ENCODE data around the gene SGO2.

SGO2 gene

DNA sequence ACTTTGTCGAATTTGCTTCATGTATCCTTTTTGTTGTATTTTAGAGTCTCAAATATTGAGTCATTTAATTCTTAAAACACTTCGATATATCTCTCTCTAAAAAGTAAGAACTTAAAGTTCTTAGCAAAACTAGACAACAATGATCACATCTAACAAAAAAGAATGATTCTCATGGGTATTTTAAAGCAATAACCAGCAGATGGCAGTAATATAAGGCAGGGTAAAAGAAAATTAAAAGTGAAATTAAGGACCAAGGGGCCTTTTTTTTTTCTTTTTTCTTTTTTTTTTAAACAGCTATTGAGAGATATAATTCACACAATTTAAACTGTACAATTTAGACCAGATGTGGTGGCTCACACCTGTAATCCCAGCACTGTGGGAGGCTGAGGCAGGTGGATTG lies 50.0 kb downstream of the SGO2 start:
- H3K27ac ChIP-seq (ENCODE audit: insufficient read depth, low read length, poor library complexity, severe bottlenecking) = no peak overlapping the region
- DNase-seq = no peak
- H3K4me1 ChIP-seq (ENCODE audit: control insufficient read depth, insufficient read depth, low read length, poor library complexity, severe bottlenecking) = no peaks in the 10 kb centered on the region
- no peaks in the 10 kb centered on the region for H3K27me3 ChIP-seq (replicated peaks; ENCODE audit: control insufficient read depth, insufficient read depth, low read length, poor library complexity, severe bottlenecking)
- no peak overlapping the region for H3K4me3 ChIP-seq (ENCODE audit: insufficient read depth, low read depth, low read length, poor library complexity, severe bottlenecking)
- H3K36me3 ChIP-seq (ENCODE audit: control insufficient read depth, insufficient read depth, low read length) = no peaks in the 10 kb centered on the region
- H3K9me3 ChIP-seq (ENCODE audit: control insufficient read depth, low read length) = no peaks in the 10 kb centered on the region

DNA sequence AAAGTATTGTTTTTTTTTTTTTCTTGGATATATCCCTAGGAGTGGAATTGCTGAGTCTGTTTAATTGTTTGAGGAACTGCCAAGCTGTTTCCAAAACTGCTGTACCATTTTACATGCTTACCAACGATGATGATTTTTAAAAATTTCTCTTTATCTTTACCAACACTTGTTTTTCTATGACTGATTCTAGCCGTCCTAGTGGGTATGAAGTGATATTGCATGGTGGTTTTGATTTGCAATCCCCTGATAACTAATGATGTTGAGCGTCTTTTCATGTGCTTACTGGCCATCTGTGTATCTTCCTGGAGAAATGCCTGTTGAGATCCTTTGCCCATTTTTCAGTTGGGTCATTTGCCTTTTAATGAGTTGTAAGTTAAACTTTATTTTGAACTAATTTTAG lies 51.0 kb downstream of the SGO2 start:
- Histone ChIP-seq H3K36me3 (ENCODE audit: control insufficient read depth, insufficient read depth, low read length) (no peaks in the 10 kb centered on the region), H3K27ac (ENCODE audit: insufficient read depth, low read length, poor library complexity, severe bottlenecking) (no peak overlapping the region), H3K4me1 (ENCODE audit: control insufficient read depth, insufficient read depth, low read length, poor library complexity, severe bottlenecking) (no peaks in the 10 kb centered on the region), H3K27me3 (replicated peaks; ENCODE audit: control insufficient read depth, insufficient read depth, low read length, poor library complexity, severe bottlenecking) (no peaks in the 10 kb centered on the region), H3K4me3 (ENCODE audit: insufficient read depth, low read depth, low read length, poor library complexity, severe bottlenecking) (no peak overlapping the region), H3K9me3 (ENCODE audit: control insufficient read depth, low read length) (no peaks in the 10 kb centered on the region)
- DNase-seq = no peak

DNA sequence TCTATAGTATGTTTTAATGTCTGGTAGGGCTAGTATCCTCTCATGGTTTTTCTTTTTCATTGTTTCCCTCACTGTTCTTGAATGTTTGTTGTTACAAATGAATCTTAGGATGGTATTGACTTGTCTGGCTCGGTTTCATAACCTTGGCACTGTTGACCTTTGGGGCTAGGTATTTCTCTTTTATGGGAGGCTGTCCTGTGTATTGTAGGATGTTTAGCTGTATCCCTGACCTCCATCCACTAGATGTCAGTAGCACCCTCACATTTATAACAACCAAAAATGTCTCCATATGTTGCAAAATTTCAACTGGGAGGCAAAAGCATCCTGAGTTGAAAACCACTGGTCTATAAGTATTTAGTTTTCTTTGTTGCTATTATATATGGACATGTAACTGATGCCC lies 52.8 kb downstream of the SGO2 start:
- no peak for DNase-seq
- Histone ChIP-seq H3K27me3 (replicated peaks; ENCODE audit: control insufficient read depth, insufficient read depth, low read length, poor library complexity, severe bottlenecking) (no peaks in the 10 kb centered on the region), H3K4me1 (ENCODE audit: control insufficient read depth, insufficient read depth, low read length, poor library complexity, severe bottlenecking) (no peaks in the 10 kb centered on the region)

DNA sequence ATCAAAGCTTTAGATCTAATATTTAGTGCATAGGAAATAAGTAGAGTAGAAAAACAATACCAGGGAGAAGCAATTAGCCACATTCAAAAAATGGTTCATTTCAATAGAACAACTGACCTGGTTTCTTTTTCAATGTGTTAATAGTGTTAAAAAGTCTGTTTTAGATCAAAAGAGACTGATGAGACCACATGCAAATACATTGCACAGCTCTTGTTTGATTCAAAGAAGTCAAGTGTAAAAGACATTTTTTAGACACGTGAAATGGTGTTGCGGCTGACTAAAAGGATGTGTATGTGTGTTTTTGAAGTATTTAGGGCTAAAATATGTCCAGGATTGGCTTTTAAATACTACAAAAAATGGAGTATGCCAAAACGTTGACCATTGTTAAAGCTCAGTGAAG lies 58.6 kb downstream of the SGO2 start:
- no peak for DNase-seq
- Histone ChIP-seq H3K9me3 (ENCODE audit: control insufficient read depth, low read length) (no peaks in the 10 kb centered on the region), H3K4me3 (ENCODE audit: insufficient read depth, low read depth, low read length, poor library complexity, severe bottlenecking) (no peak overlapping the region), H3K27ac (ENCODE audit: insufficient read depth, low read length, poor library complexity, severe bottlenecking) (no peak overlapping the region), H3K27me3 (replicated peaks; ENCODE audit: control insufficient read depth, insufficient read depth, low read length, poor library complexity, severe bottlenecking) (no peaks in the 10 kb centered on the region), H3K36me3 (ENCODE audit: control insufficient read depth, insufficient read depth, low read length) (no peaks in the 10 kb centered on the region), H3K4me1 (ENCODE audit: control insufficient read depth, insufficient read depth, low read length, poor library complexity, severe bottlenecking) (peaks cover 3% of the 10 kb centered on the region)

More for the DNA sequence above, 52.8 kb downstream of the SGO2 start:
- no peaks in the 10 kb centered on the region for H3K36me3 ChIP-seq (ENCODE audit: control insufficient read depth, insufficient read depth, low read length)
- no peaks in the 10 kb centered on the region for H3K9me3 ChIP-seq (ENCODE audit: control insufficient read depth, low read length)
- no peak overlapping the region for H3K4me3 ChIP-seq (ENCODE audit: insufficient read depth, low read depth, low read length, poor library complexity, severe bottlenecking)
- no peak overlapping the region for H3K27ac ChIP-seq (ENCODE audit: insufficient read depth, low read length, poor library complexity, severe bottlenecking)

DNA sequence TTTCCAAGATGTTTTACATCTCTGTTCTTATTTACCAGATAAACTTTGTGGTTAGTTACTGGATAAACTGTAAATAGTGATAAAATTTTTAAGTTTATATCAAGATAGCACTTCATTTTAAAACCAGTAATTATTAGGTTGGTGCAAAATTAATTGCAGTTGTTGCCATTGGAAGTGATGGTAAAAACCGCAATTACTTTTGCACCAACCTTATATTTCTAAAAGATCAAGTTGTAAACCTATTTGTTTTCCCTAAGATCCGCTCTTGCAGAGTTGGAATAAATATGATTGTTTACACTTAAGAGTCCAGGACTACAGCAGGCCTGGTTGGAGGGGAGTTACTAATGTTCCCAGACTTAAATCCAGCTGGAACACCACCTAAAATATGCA lies 59.3 kb downstream of the SGO2 start:
- H3K36me3 ChIP-seq (ENCODE audit: control insufficient read depth, insufficient read depth, low read length) = no peaks in the 10 kb centered on the region
- no peaks in the 10 kb centered on the region for H3K9me3 ChIP-seq (ENCODE audit: control insufficient read depth, low read length)
- peak overlapping the region; percentile 50 for H3K4me3 ChIP-seq (ENCODE audit: insufficient read depth, low read depth, low read length, poor library complexity, severe bottlenecking)
- no peak overlapping the region for H3K27ac ChIP-seq (ENCODE audit: insufficient read depth, low read length, poor library complexity, severe bottlenecking)
- no peaks in the 10 kb centered on the region for H3K27me3 ChIP-seq (replicated peaks; ENCODE audit: control insufficient read depth, insufficient read depth, low read length, poor library complexity, severe bottlenecking)
- peaks cover 3% of the 10 kb centered on the region for H3K4me1 ChIP-seq (ENCODE audit: control insufficient read depth, insufficient read depth, low read length, poor library complexity, severe bottlenecking)
- DNase-seq = no peak

DNA sequence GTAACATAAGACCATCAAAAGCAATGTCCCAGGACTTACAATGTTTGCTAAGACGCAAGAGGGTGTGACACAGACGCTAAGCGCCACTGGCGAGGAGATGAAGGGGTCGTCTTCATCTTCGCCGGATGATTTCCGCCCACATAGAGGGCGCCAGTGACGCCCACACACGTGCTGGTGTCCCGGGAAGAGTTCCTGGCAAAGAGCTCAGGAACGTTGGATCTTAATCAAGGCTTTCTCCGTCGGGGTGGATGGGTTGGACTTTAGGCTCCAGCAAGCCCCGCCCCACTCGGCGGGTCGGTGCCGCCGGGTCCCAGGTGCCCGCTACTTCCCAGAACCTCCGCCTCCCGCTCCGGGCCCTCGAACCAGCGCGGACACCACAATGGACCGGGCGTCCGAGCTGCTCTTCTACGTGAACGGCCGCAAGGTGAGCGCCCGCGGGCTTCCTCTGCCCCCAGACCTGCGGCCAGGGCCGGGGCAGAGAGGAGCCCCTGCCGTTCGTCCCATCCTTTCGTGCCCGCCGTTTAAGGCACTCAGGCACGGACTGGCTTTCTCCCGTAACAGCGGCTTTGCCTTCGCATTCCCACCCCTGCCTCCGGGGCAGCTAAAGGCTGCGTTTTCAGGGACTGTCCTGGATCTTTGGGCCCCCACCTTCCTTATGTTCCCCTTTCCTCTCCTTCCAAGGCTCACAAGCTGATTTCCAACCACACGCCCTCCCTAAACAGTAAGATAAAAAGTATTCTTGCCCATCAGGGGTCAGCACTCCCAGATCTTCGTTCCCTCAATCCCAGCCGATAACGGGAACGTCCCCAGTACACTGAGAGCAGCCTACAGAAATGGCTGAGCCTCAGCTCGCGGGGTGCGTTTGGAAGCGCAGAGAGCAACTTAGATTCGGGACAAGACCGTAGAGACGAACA lies 60.0 kb downstream of the SGO2 start, which contains the start of gene AOX1:
TSS of gene AOX1 (plus strand) at position 285 of the 914 bp plus-strand sequence. CDS start at position 380, 95 bp downstream.
- Histone ChIP-seq H3K9me3 (ENCODE audit: control insufficient read depth, low read length) (no peaks in the 10 kb centered on the region), H3K27me3 (replicated peaks; ENCODE audit: control insufficient read depth, insufficient read depth, low read length, poor library complexity, severe bottlenecking) (no peaks in the 10 kb centered on the region), H3K4me3 (ENCODE audit: insufficient read depth, low read depth, low read length, poor library complexity, severe bottlenecking) (peak within 1 kb of the TSS; percentile 50), H3K36me3 (ENCODE audit: control insufficient read depth, insufficient read depth, low read length) (no peaks in the 10 kb centered on the region), H3K27ac (ENCODE audit: insufficient read depth, low read length, poor library complexity, severe bottlenecking) (no peak within 1 kb of the TSS), H3K4me1 (ENCODE audit: control insufficient read depth, insufficient read depth, low read length, poor library complexity, severe bottlenecking) (peaks cover 3% of the 10 kb centered on the region)
- no peak for DNase-seq

GRCh38 chr2:200586644-200586975 lies 60.6 kb downstream of the SGO2 start:
- DNase-seq = no peak
- Histone ChIP-seq H3K36me3 (ENCODE audit: control insufficient read depth, insufficient read depth, low read length) (no peaks in the 10 kb centered on the region), H3K4me3 (ENCODE audit: insufficient read depth, low read depth, low read length, poor library complexity, severe bottlenecking) (no peak overlapping the region)

GRCh38 chr2:200587007-200587616 lies 61.1 kb downstream of the SGO2 start:
- DNase-seq = no peak
- no peaks in the 10 kb centered on the region for H3K9me3 ChIP-seq (ENCODE audit: control insufficient read depth, low read length)
- H3K4me3 ChIP-seq (ENCODE audit: insufficient read depth, low read depth, low read length, poor library complexity, severe bottlenecking) = no peak overlapping the region
- no peak overlapping the region for H3K27ac ChIP-seq (ENCODE audit: insufficient read depth, low read length, poor library complexity, severe bottlenecking)
- peaks cover 3% of the 10 kb centered on the region for H3K4me1 ChIP-seq (ENCODE audit: control insufficient read depth, insufficient read depth, low read length, poor library complexity, severe bottlenecking)
- H3K36me3 ChIP-seq (ENCODE audit: control insufficient read depth, insufficient read depth, low read length) = no peaks in the 10 kb centered on the region
- no peaks in the 10 kb centered on the region for H3K27me3 ChIP-seq (replicated peaks; ENCODE audit: control insufficient read depth, insufficient read depth, low read length, poor library complexity, severe bottlenecking)

More at GRCh38 chr2:200586644-200586975, 60.6 kb downstream of the SGO2 start:
- Histone ChIP-seq H3K4me1 (ENCODE audit: control insufficient read depth, insufficient read depth, low read length, poor library complexity, severe bottlenecking) (peaks cover 3% of the 10 kb centered on the region), H3K27me3 (replicated peaks; ENCODE audit: control insufficient read depth, insufficient read depth, low read length, poor library complexity, severe bottlenecking) (no peaks in the 10 kb centered on the region), H3K9me3 (ENCODE audit: control insufficient read depth, low read length) (no peaks in the 10 kb centered on the region), H3K27ac (ENCODE audit: insufficient read depth, low read length, poor library complexity, severe bottlenecking) (no peak overlapping the region)

- Histone ChIP-seq H3K36me3 (ENCODE audit: control insufficient read depth, insufficient read depth, low read length) (no peaks in the 10 kb centered on the region), H3K27me3 (replicated peaks; ENCODE audit: control insufficient read depth, insufficient read depth, low read length, poor library complexity, severe bottlenecking) (no peaks in the 10 kb centered on the region), H3K27ac (ENCODE audit: insufficient read depth, low read length, poor library complexity, severe bottlenecking) (no peak overlapping the region), H3K4me3 (ENCODE audit: insufficient read depth, low read depth, low read length, poor library complexity, severe bottlenecking) (no peak overlapping the region), H3K4me1 (ENCODE audit: control insufficient read depth, insufficient read depth, low read length, poor library complexity, severe bottlenecking) (peaks cover 3% of the 10 kb centered on the region), H3K9me3 (ENCODE audit: control insufficient read depth, low read length) (no peaks in the 10 kb centered on the region)
- no peak for DNase-seq
These were observed 62.2 kb downstream of the SGO2 start for GRCh38 chr2:200588076-200588678.

GRCh38 chr2:200590090-200590489 lies 64.1 kb downstream of the SGO2 start:
- Histone ChIP-seq H3K9me3 (ENCODE audit: control insufficient read depth, low read length) (no peaks in the 10 kb centered on the region), H3K4me3 (ENCODE audit: insufficient read depth, low read depth, low read length, poor library complexity, severe bottlenecking) (no peak overlapping the region), H3K36me3 (ENCODE audit: control insufficient read depth, insufficient read depth, low read length) (no peaks in the 10 kb centered on the region), H3K4me1 (ENCODE audit: control insufficient read depth, insufficient read depth, low read length, poor library complexity, severe bottlenecking) (peaks cover 3% of the 10 kb centered on the region), H3K27me3 (replicated peaks; ENCODE audit: control insufficient read depth, insufficient read depth, low read length, poor library complexity, severe bottlenecking) (no peaks in the 10 kb centered on the region), H3K27ac (ENCODE audit: insufficient read depth, low read length, poor library complexity, severe bottlenecking) (no peak overlapping the region)
- no peak for DNase-seq

Measured in effector memory CD4-positive, alpha-beta T cell (primary cell).